Heart left ventricle (tissue), 16 donors: ENCODE data around the gene ANXA4. TPM values are rescaled to one million over a fixed set of nuclear protein-coding genes. Genes with fewer than 3 reads are reported as not detected.

ENCODE experiments used
- ATAC-seq, 4 donors: fragments of 200-7000 bp; cut with Tn5 transposase; one replicate each; pipeline ENCODE4 v1.9.1; 2020 to 2022; ENCODE audit warnings: moderate library complexity in 4 of 4, mild to moderate bottlenecking in 3 of 4, moderate number of reproducible peaks in 1 of 4
- DNase-seq, 5 donors: peaks; one replicate each; pipeline ENCODE4 v3.0.0-alpha.2; 2020
- H3K27ac ChIP-seq, 12 donors: fragments of 200-600 bp; sonication (generic) in 4 of 12; one replicate each; pipeline versions ENCODE4 v1.5.0 to v1.8.0; 2016 to 2022; ENCODE audit warnings: mild to moderate bottlenecking in 2 of 12
- H3K27me3 ChIP-seq, 9 donors: fragments of 200-600 bp; sonication (generic) in 2 of 9; one replicate each; pipeline versions ENCODE4 v1.5.1 to v1.8.0; 2016 to 2022; ENCODE audit warnings: mild to moderate bottlenecking in 3 of 9
- H3K36me3 ChIP-seq, 9 donors: fragments of 200-600 bp; sonication (generic) in 2 of 9; one replicate each; pipeline versions ENCODE4 v1.5.0 to v1.8.0; 2018 to 2022; ENCODE audit warnings: mild to moderate bottlenecking in 2 of 9
- H3K4me1 ChIP-seq, 12 donors: fragments of 200-600 bp; sonication (generic) in 4 of 12; one replicate each; pipeline versions ENCODE4 v1.5.0 to v1.8.0; 2016 to 2022; ENCODE audit warnings: mild to moderate bottlenecking in 3 of 12
- H3K4me3 ChIP-seq, 12 donors: fragments of 200-600 bp; sonication (generic) in 4 of 12; one replicate each; pipeline versions ENCODE4 v1.5.0 to v1.8.0; 2017 to 2022; ENCODE audit warnings: mild to moderate bottlenecking in 9 of 12, moderate library complexity in 4 of 12
- H3K9me3 ChIP-seq, 12 donors: fragments of 200-600 bp; sonication (generic) in 4 of 12; one replicate each; pipeline versions ENCODE4 v1.5.0 to v1.8.0; 2016 to 2022; ENCODE audit warnings: mild to moderate bottlenecking in 1 of 12
- CTCF ChIP-seq, 12 donors: fragments of 200-600 bp; sonication (generic) in 4 of 12; IDR thresholded peaks; one replicate each; pipeline versions ENCODE4 v1.5.0 to v1.8.0; 2018 to 2022; ENCODE audit warnings: antibody characterized with exemption in 12 of 12, mild to moderate bottlenecking in 5 of 12
- POLR2A ChIP-seq, 2 donors: fragments of 450-650 bp; IDR thresholded peaks; one replicate each; pipeline ENCODE4 v1.6.1; 2017; ENCODE audit warnings: antibody characterized with exemption in 2 of 2, mild to moderate bottlenecking in 2 of 2, moderate library complexity in 2 of 2
- WGBS, 4 donors: extraction: QIAGEN DNeasy Blood & Tissue Kit in 2 of 4; methylation state at CpG; one replicate each; pipeline versions ENCODE4 v1.1.5 to v1.1.7; 2013 to 2018; 5-methylcytosine and 5-hydroxymethylcytosine counted together
- intact Hi-C, 10 donors: fragments of 100-400 bp; cut with DNase I; formaldehyde crosslinking; loops; one replicate each; pipeline versions ENCODE4 v1.11.1 to v1.14.2; 2022
- polyA plus RNA-seq, 2 donors: library from polyadenylated mRNA; stranded (reverse); fragments of 200-250 nt; gene quantifications; one replicate each; pipeline ENCODE4 v1.2.3, GENCODE V29; 2013
- total RNA-seq, 9 donors: library from RNA; depleted of rRNA in 2 of 9; stranded (reverse); fragments of >200 nt in 2 of 9; fragmentation: NEBNext Ultra II Directional in 3 of 9; extraction: Animal tissue kit (Norgen Biotek cat#: 25700) in 3 of 9; gene quantifications; one replicate each; pipeline versions ENCODE4 v1.1.0 to v1.2.4, GENCODE V29; 2016 to 2023
- donor health status: ischemic (EF 13 %, LVEDD 7.1; RV severe dilation, severe dysfunction).
- donor health status: healthy with polysubstance abuse.
- donor health status: DM: no; HTN: yes; CAD: no.
- donor health status: DM: no; HTN: no; CAD: no.
- donor health status: ischemic (EF 25% LVEDD 6.9; RV normal size, moderate dysfunction).
- donor health status: ischemic (EF 25% LVEDD 5.7; RV mildly dilated, moderate dysfunction).
- donor health status: healthy.
- donor health status: DM: yes; HTN: yes; CAD: no.
- donor health status: ischemic (EF 35%, LVEDD 5.7; RV mildly dilated, moderate dysfunction).
- donor health status: nonischemic (EF 11% LVEDD 7.7; RV severe dilation, severe dysfunction).
- donor health status: DM: yes; HTN: yes; CAD: no.
- donor health status: PGD.
- donor health status: ischemic (EF 29% LVEDD 5.4; RV normal size, mild dysfunction).
- donor health status: nonischemic (EF 23%, LVEDD 6.1; RV moderate dilation, normal function).

Gene ANXA4
- total and polyA plus RNA-seq, 11 donors: 7.3 to 73.5 (median 18.8) TPM

GRCh38 chr2:69693775-69694450 lies 48.0 kb upstream of the ANXA4 start:
- no peaks in the 10 kb centered on the region for H3K36me3 ChIP-seq
- no peaks in the 10 kb centered on the region for H3K27me3 ChIP-seq
- TF ChIP-seq POLR2A (IDR thresholded peaks at IDR 0.05): no peak
- no peak for TF ChIP-seq CTCF (IDR thresholded peaks at IDR 0.05)
- ATAC-seq: no peak
- intact Hi-C loops: loop anchor here in 1 of 10 donors (10.0 kb wide), 1 partner anchor 49 kb away; the partner anchor contains the start of gene AAK1
- H3K27ac ChIP-seq: peak overlapping the region in 1 of 12 donors; percentile 79
- H3K4me3 ChIP-seq: no peak overlapping the region
- peaks cover 0 to 55% (median 8%) of the 10 kb centered on the region in 12 donors for H3K4me1 ChIP-seq
- H3K9me3 ChIP-seq: no peaks in the 10 kb centered on the region
- DNase-seq: no peak
- 75 to 81% (median 78%) methylated on average over 6 of the region's 6 CpGs for WGBS, 4 donors

- TF ChIP-seq CTCF (IDR thresholded peaks at IDR 0.05): no peak
- no peak for TF ChIP-seq POLR2A (IDR thresholded peaks at IDR 0.05)
- 68 to 82% (median 78%) methylated on average over 12 of the region's 12 CpGs for WGBS, 4 donors
- no peak overlapping the region for H3K27ac ChIP-seq
Measured at GRCh38 chr2:69694894-69695849, 46.8 kb upstream of the ANXA4 start.

GRCh38 chr2:69695850-69696216 lies 46.1 kb upstream of the ANXA4 start:
- no peaks in the 10 kb centered on the region for H3K9me3 ChIP-seq
- H3K4me3 ChIP-seq: no peak overlapping the region
- 50 to 96% (median 82%) methylated on average over 2 of the region's 2 CpGs for whole genome bisulfite sequencing, 4 donors
- H3K4me1 ChIP-seq: peaks cover 0 to 36% (median 8%) of the 10 kb centered on the region in 12 donors
- intact Hi-C loops: loop anchor here in 1 of 10 donors (10.0 kb wide), 1 partner anchor 51 kb away; the partner anchor contains the start of gene AAK1
- no peaks in the 10 kb centered on the region for H3K27me3 ChIP-seq
- ATAC-seq: no peak
- H3K36me3 ChIP-seq: no peaks in the 10 kb centered on the region
- no peak for DNase-seq
- H3K27ac ChIP-seq: no peak overlapping the region
- no peak for TF ChIP-seq POLR2A (IDR thresholded peaks at IDR 0.05)
- no peak for TF ChIP-seq CTCF (IDR thresholded peaks at IDR 0.05)

More at GRCh38 chr2:69694894-69695849, 46.8 kb upstream of the ANXA4 start:
- ATAC-seq (peak in 2 of 4 donors; percentile 29 to 37), DNase-seq (no peak)
- peaks cover 0 to 43% (median 8%) of the 10 kb centered on the region in 12 donors for H3K4me1 ChIP-seq
- intact Hi-C loops: loop anchor here in 1 of 10 donors (10.0 kb wide), 1 partner anchor 50 kb away; the partner anchor contains the start of gene AAK1
- no peaks in the 10 kb centered on the region for H3K36me3 ChIP-seq
- no peaks in the 10 kb centered on the region for H3K27me3 ChIP-seq
- no peak overlapping the region for H3K4me3 ChIP-seq
- H3K9me3 ChIP-seq: no peaks in the 10 kb centered on the region

- no peaks in the 10 kb centered on the region for H3K9me3 ChIP-seq
- no peaks in the 10 kb centered on the region for H3K27me3 ChIP-seq
- no peak for TF ChIP-seq CTCF (IDR thresholded peaks at IDR 0.05)
- no peak for TF ChIP-seq POLR2A (IDR thresholded peaks at IDR 0.05)
- peaks cover 0 to 35% (median 0%) of the 10 kb centered on the region in 12 donors for H3K4me1 ChIP-seq
- H3K27ac ChIP-seq: no peak overlapping the region
- no peak overlapping the region for H3K4me3 ChIP-seq
- intact Hi-C loops: no loop called here
- DNase-seq: no peak
- no peak for ATAC-seq
- 96 to 97% (median 96%) methylated on average over 5 of the region's 5 CpGs for WGBS, 4 donors
- H3K36me3 ChIP-seq: no peaks in the 10 kb centered on the region
Measured at GRCh38 chr2:69700381-69700780, 41.6 kb upstream of the ANXA4 start.
